Measurements from ENCODE around the gene CFAP298.
A peak's percentile ranks its signal among the peaks of the same experiment; 100 is the strongest.
"Not testable (repeated sequence)": the region's sequence is repeated elsewhere in the genome, so short reads cannot be mapped to it uniquely, and the experiment has no call there.

The CFAP298 gene

DNA sequence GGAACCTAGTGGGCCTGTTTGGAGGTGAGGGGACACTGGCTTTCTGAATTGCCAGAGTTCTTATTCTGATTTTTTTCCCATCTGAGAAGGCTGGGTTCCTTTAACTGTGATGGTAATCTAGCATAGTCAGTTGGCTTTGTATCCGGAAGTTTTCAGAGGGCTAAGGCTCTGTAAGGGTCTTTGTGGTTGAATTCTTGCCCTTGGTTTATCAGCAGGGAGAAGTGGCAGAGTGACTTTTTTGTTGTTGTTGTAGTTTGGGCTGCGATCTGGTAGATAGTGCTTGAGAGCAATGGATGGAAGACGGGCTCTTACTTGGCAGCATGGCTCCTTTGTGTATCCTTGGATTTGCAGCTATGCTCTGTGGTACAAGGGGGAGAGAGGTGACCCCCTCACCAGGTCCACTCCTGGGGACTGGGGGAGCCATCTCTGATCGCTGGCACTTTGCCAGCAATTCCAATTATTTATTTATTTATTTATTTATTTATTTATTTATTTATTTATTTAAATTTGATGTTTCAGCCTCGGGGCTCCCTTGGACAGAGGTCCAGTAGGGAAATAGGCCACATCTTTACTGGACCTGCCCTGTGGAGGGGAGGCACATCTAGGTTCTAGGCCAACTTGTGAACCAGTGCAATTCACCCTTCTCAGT lies 45.3 kb downstream of the CFAP298 start:
- no peak for DNase-seq (ENCODE audit: low read depth)

DNA sequence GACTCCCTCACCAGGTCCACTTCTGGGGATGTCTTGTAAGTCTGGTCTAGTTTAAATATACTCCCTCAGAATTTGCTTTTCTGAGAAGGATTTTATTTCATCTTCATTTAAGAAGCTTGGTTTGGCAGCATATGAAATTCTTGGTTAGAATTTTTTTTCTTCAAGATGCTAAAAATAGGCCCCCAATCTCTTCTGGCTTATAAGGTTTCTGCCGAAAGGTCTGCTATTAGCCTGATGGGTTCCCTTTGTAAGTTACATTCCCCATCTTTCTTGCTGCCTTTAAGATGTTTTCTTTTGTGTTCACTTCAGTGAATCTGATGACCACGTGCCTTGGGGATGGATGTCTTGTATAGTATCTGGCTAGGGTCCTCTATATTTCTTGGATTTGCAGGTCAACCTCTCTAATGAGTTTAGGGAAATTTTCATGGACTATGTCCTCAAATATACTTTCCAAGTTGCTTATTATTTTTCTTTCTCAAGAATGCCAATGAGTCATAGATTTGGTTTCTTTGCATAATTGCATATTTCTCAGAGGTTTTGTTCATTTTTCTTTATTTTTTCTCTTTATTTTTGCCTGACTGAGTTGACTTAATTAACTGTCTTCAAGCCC lies 46.2 kb downstream of the CFAP298 start:
- peak; percentile 39 for DNase-seq (ENCODE audit: low read depth)

DNA sequence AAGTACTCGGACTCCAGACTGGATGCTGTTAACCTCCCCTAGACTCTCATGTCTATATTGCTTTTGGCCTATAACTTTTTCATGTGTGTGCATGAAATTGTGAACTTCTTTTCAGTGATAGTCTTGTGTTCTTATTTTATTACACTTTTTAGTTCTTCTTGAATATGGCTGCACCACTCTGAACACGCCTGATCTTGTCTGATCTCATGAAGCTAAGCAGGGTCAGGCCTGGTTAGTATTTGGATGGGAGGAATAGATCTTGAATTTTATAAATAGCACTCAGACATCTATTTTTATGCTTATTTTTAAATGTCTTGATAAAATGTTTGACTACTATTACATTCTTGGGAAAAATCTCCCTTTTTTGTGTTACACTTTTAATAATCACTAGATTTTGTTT lies 49.3 kb downstream of the CFAP298 start:
- DNase-seq (ENCODE audit: low read depth) = no peak

DNA sequence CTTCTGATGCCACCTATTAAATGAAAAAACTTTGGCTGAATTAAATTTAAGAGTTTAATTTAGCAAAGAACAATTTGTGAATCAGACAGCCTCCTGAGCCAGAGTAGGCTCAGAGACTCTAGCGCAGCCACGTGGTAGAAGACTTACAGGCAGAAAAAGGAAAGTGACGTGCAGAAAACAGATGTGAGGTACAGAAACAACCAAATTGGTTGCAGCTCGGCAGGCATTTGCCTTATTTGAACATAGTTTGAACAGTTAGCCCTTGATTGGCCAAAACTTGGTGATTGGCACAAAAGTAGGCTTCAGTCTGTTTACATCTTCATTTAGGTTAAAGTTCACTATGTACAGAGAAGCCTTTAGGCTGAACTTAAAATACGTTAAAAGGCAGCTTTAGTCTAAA lies 49.8 kb downstream of the CFAP298 start:
- peak; percentile 86 for DNase-seq (ENCODE audit: low read depth)

DNA sequence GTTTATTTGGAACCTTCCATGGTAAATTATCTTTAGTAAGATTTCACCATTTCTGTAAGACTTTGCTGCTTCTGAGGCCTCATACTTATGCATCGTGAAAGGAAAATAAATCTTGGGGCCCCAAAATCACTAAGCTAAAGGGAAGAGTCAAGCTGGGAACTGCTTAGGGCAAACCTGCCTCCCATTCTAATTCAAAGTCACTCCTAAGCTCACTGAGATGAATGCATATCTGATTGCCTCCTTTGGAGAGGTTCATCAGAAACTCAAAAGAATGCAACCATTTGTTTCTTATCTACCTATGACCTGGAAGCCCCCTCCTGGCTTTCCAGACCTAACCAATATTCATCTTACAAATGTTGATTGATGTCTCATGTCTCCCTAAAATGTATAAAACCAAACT lies 50.7 kb downstream of the CFAP298 start:
- DNase-seq (ENCODE audit: low read depth) = not testable (repeated sequence)

DNA sequence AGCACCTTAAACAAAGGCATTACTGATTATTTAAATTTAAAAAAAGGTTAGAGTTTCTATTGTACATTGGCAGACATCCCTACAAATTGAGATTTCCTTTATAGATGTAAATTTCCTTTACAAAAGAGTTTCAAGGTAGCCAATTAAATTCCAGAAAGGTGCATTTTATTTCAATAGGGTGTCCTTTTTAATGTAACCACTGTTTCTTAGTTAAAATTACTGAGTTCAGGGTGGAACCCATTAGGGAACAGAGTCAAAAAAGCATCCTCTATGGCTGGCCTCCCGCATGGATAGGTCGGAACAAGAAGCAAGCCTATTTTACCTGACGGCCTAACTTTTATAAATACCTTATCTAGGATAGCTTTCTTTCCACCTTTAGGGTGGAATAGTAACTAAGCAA lies 51.3 kb downstream of the CFAP298 start:
- DNase-seq (ENCODE audit: low read depth) = no peak

DNA sequence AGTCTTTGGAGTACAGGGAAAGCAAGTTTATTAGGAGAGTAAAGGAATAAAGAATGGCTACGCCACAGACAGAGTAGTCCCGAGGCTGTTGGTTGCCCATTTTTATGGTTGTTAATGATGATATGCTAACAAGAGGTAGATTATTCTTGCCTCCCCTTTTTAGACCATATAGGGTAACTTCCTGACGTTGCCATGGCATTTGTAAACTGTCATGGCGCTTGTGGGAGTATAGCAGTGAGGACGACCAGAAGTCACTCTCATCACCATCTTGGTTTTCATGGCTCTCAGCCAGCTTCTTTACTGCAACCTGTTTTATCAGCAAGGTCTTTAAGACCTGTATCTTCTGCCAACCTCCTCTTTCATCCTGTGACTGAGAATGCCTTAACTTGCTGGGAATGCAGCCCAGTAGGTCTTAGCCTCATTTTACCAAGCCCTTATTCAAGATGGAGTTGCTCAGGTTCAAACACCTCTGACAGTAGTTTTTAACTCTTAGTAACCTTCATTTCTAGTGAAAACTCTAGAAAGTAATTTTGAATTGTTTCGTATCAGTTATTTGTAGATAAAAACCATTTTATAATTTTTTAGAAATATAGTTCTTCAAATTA lies 53.1 kb downstream of the CFAP298 start:
- DNase-seq (ENCODE audit: low read depth) = no peak

DNA sequence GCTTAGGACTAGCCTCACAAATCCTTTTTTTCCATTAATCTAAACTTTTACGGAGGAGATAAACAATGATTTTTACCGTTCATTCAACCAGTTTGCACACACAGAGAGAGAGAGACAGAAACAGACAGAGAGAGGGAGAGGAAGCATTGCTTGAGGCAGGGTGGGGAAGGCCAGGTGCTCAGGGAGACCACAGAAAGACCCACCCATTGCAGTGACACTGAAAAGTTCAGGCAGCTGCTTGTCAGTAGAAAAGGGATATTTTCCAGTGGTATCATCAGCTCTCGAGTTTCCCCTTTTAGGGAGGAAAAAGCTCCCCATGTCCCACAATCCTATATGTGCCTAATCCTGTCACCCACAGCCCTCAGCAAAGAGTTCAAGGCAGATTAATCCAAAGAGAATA lies 54.1 kb downstream of the CFAP298 start:
- no peak for DNase-seq (ENCODE audit: low read depth)

DNA sequence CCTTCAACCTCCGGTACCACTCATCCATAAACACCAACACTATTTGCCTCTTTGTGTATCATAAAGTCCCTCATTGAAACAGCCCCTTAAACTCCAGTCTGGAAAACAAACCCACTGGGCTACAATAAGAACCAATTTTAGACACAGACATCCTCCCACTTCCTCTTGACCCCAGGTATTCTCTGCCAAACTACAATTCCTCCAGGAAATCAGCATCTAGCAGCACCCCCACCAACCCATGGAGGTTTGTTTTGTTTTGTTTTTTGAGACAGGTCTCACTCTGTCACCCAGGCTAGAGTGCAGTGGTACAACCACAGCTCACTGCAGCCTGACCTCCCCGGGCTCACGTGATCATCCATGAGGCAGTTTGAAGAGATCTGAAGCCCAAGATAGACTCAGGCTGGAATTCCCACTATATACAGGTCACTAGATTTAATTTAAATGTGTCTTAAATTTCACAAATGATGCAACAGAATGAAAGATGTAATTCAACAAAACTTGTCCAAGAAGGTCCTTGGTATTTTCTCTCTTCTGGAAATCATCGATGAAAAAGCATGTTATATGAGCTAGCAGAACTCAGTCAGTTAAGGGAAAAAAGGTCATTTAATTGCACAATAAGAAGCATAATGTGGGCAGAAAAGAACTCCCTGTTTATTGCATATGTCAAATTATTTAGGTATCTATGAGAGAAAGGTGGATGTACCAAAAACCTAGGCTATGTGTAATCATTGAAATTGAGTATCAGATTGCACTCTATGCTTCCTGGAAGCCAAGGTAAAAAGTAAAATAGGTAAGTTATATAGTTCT lies 57.1 kb downstream of the CFAP298 start:
- peak; percentile 31 for DNase-seq (ENCODE audit: low read depth)

DNA sequence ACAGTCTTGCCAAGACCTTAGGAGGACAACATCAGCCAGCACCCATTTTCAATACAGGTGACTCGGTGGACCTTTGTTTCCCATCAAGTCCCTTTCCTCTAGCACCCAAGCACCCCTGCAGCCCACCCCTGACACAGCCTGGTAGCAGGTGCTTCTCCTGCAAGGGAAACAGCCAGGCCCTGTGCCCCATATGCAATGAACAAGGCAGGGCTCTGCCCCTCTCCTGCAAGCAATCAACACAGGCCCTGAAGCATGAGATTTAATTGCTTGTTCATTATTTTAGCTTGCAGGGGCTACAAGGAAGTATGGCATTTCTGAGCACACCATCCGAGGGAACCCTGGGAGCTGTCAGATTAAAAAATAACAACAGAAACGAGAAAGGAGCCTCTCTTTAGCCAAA lies 62.3 kb downstream of the CFAP298 start:
- no peak for DNase-seq (ENCODE audit: low read depth)

DNA sequence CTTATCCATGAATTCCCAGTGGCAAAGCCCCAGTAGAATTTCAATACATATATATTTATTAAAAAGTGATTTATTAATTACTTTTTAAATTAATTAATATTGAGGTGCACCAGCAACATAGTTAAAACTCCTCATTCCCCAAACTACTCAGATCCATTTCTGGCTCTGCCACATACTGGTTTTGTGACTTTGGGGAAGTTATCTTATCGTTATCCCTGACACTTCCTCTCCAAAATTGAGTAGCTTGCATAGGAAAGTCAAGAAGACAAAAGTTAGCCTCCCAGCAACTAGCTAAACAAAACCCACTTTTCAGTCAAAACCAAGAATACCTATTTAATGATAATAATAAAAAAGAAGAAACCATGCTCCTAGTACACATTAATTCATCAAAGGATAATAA lies 62.7 kb downstream of the CFAP298 start:
- DNase-seq (ENCODE audit: low read depth) = no peak
